Stimulated activated CD8-positive, alpha-beta memory T cell treated with anti-CD3 and anti-CD28 coated beads, Interleukin-12 subunit alpha, Interleukin-12 subunit beta, amount 100 ng/mL, for 24 hours (primary cell): ENCODE measurements around the gene HENMT1.
"Not testable (repeated sequence)": the region's sequence is repeated elsewhere in the genome, so short reads cannot be mapped to it uniquely, and the experiment has no call there.

ENCODE experiments used
- DNase-seq: peaks from one replicate; pipeline ENCODE4 v3.0.0-alpha.2; 2020; ENCODE audit errors: extremely low read depth

Gene HENMT1

GRCh38 chr1:108671143-108671542 is 10.2 kb upstream of the HENMT1 start:
- DNase-seq: no peak

GRCh38 chr1:108670131-108670773 is 9.4 kb upstream of the HENMT1 start:
- DNase-seq: no peak

DNA sequence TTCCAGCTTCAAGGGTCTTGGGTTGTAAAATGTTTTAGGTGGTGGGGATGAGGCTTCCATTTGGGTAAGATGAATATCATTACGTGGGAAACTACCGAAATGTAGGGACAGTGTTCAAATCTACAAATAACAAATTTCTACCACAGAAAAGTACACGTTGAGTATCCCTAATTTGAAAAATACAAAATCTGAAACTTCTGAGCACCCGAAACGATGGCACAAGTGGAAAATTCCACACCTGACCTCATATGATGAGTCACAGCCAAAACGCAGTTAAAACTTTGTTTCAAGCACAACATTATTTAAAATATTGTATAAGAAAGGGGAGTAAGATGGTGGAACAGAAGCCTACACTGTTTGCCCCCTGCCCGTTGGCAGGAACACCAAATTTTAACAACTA is 8.8 kb upstream of the HENMT1 start:
- no peak for DNase-seq

DNA sequence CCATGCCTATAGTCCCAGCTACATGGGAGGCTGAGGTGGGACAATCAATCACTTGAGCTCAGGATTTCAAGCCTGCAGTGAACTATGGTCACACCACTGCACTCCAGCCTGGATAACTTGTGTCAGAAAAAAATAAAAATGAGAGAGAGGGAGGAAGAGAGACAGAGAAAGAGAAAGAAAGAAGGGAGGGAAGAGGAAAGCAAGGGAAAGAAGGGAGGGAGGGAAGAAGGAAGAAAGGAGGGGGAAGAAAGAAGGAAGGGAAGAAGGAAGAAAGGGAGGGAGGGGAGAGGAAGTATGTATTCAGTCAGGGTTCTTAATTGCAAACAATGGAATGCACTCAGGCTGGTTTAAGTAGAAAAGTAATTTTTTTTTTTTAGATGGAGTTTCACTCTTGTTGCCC is 7.9 kb upstream of the HENMT1 start:
- no peak for DNase-seq

- not testable (repeated sequence) for DNase-seq
Measured at GRCh38 chr1:108667422-108667821, 6.5 kb upstream of the HENMT1 start.

DNA sequence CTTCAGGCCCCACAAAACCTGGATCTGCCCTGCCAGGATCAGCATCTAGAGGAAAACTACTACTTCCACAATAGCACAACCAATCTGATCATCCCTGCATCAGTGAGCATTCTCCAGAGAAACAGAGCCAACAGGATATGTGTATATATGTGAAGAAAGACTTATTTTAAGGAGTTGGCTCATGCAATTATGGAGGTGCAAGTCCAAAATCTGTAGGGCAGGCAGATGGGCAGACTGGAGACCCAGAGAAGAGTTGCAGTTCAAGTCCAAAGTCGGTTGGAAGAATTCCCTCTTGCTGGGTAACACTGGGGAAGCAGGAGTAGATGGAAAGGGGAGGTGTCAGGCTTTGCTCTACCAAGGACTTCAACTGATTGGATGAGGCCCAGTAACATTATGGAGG is 4.9 kb upstream of the HENMT1 start:
- DNase-seq: no peak

- no peak for DNase-seq
Measured at GRCh38 chr1:108665067-108665466, 4.2 kb upstream of the HENMT1 start.

- no peak for DNase-seq
Measured at GRCh38 chr1:108664481-108664880, 3.6 kb upstream of the HENMT1 start.

GRCh38 chr1:108663074-108663473 is 2.2 kb upstream of the HENMT1 start:
- DNase-seq: no peak

- DNase-seq: no peak
Measured at GRCh38 chr1:108657356-108658080, 3.4 kb downstream of the HENMT1 start.

- no peak for DNase-seq
Measured at GRCh38 chr1:108653431-108654105, 7.3 kb downstream of the HENMT1 start.

DNA sequence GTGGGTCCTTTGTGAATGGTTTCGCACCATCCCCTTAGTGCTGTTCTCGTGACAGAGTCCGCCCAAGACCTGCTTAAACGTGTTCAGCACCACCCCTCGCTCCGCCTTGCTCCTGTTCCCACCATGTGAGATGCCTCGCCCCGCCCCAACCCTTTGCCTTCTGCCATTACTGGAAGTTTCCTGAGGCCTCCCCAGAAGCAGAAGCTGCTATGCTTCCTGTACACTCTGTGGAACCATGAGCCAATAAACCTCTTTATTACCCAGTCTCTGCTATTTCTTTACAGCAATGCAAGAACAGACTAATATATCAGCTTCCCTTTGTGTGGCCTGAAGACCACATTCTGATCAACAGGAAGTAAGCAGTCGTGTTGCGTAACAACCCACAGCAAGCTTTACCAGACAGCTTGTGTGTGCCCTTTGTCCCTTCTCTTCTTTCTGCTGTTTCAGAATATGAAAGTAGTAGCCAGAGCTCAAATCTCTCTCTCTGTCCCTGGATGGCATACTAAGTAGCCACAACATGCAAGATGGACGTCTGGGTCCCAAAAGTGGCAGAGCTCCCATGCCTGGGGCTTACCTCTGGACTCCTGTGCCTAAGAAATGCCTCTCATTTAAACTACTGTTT is 14.1 kb downstream of the HENMT1 start:
- peak; percentile 33 for DNase-seq

- DNase-seq: no peak
Measured at GRCh38 chr1:108646265-108646647, 14.6 kb downstream of the HENMT1 start.

- no peak for DNase-seq
Measured at GRCh38 chr1:108645564-108646184, 15.2 kb downstream of the HENMT1 start.

DNA sequence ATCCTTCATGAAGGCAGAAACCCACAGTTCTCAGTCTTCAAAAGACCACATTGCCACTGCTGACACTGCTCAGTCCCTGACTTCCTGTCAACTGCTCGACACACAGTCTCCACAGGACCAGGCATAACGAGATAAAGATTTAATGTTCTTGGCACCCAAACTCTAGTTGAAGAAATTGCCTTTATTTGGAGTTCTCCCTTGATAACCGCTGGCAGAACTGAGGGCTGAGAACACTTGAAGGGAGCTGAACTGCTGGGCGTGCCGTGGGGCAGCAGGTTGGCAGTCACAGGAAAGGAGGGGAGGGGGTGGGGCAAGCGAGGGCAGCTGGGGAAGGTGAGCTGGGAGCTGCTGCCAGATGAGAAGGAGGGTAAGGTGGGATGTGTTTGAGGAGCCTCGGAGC is 15.9 kb downstream of the HENMT1 start:
- DNase-seq: no peak

DNA sequence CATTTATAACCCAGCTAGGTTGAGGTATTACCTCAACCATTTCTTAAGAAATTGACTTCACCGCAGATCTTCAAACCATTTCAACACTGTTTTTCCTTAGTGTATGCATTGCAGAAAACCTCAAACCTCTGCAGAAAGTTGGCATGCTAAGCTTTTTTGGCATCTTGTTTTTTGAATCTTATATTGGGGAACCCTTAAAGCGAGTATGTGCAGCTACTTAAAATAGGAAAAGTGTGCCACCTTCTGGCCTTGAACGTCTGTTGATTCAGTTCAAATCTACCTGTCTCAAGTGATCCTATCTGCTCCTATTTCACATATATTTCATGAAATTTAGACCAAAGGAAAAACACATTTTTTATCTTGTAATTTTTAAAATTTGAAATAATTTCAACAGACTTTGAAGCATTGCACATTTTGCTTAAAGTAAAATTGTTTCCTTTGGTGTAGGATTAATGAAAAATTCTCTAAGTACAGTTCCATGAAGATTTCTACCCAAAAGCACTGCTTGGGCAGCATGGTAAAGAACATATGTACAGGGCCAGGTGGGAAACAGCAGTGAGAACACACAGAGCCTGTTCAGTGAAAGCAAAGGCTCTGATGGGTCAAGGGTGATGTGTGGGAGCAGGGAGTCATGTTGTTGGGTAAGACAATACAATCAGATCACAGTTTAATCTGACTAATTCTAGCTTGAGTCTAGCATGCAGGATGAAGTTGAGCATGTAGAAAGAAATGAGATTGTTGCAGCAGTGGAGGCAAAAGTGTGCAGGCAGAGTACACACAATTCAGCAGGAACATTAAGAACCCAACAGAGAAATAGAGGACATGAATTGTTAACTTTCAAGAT is 17.2 kb downstream of the HENMT1 start:
- no peak for DNase-seq

- not testable (repeated sequence) for DNase-seq
Measured at GRCh38 chr1:108640863-108641262, 20.0 kb downstream of the HENMT1 start.

GRCh38 chr1:108639899-108640560 is 20.9 kb downstream of the HENMT1 start:
- DNase-seq: peak; percentile 11

DNA sequence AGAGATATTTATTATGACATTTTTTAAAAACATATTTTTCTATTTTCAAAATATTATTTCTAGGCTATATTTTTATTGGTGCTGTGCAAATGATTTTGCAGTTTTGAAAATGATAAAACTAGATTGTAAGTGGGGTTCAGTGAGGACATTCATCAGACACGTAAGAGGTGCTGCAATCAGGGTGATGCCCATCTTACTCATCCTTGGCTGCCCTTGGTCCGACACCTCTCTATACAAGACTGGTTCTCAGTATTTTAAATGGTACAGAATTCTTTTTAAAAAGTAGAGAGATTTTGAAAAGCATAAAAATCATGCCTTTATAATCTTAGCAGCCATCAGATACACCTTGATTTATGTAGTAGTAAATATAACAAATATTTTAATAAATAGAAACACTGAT is 24.0 kb downstream of the HENMT1 start:
- no peak for DNase-seq

DNA sequence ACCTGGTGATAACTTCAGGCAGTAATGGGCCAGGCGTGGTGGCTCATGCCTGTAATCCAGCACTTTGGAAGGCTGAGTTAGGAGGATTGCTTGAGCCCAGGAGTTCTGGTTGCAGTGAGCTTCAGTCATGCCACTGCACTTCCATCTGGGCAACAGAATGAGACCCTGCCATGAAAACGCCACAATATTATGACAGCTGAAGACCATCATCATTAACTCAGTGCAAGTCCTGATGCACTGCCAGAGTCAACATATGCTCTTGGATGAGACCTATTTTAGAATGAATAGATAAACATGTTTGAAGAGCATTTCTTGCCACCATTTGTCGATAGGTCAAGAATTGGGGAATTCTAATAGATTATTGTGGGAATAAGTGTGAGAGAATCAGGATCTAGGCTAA is 26.4 kb downstream of the HENMT1 start:
- no peak for DNase-seq

DNA sequence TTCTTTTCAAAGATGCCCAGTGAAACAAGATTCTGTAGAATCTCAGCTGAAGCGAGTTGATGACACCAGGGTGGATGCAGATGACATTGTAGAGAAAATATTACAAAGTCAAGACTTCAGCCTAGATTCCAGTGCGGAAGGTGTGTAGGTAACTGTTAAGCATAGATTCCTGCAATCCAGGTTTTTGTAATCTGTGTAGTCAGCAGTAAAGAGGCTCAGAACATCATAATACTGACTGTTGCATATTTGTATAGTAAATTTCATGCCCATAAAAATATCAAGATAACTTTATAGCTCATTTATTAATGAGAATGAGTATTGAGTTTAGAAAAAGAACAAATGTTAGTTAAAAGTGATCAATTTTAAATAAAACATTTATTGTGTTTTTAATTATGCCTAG is 32.2 kb downstream of the HENMT1 start:
- no peak for DNase-seq
